ENCODE measurements around the gene SH3PXD2A. TPM values are rescaled to one million over a fixed set of nuclear protein-coding genes. Genes with fewer than 3 reads are reported as not detected.

Gene SH3PXD2A
- total and polyA plus RNA-seq, 2 of the 4 experiments (the other 2 are of a cell fraction) = 6.3 to 23.0 TPM

DNA sequence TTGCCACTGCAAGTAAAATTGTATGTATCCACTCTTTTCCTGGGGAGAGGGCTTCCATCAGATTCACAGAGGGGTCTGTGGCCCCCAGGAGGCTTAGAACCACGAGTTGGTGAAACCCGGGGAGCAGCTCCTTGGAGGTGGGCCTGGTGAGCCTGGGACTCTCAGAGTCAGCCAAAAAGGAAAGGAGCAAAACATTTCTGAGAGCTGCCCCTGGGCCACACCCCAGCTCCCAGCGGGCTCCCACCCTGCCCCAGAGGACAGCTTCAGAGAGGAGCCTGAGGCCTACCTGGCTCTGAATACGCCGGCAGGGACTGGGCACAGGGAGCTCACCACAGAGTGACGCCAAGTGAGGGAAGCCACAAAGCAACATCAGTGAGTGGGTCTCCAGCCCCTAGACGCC is 56.9 kb downstream of the SH3PXD2A start:
- Histone ChIP-seq H4K20me1 (ENCODE audit: insufficient read depth, low read length) (peaks cover 11% of the 10 kb centered on the region; the same call in 1 of the 2 replicates), H4K91ac (ENCODE audit: insufficient read depth, low read depth, low read length) (no peak overlapping the region), H2BK120ac (ENCODE audit: low read depth, low read length) (no peak overlapping the region), H3K56ac (ENCODE audit: extremely low read depth, insufficient read depth, low read length) (no peak overlapping the region), H3K23ac (ENCODE audit: low read depth, low read length) (no peak overlapping the region), H3K9me3 (ENCODE audit: control insufficient read depth, insufficient read depth, low read length) (no peaks in the 10 kb centered on the region), H3K27ac (ENCODE audit: insufficient read depth, low read length) (no peak overlapping the region), H3K36me3 (ENCODE audit: control insufficient read depth, insufficient read depth, low read length) (peaks cover 2% of the 10 kb centered on the region; the same call in 1 of the 2 replicates), H2BK5ac (ENCODE audit: low read depth, low read length, poor library complexity, severe bottlenecking) (no peak overlapping the region), H3K79me1 (ENCODE audit: low read depth in 1 of 2, low read length in 2 of 2) (peaks cover 0 to 10% of the 10 kb centered on the region in 2 experiments; a peak in 2 of 4 replicates), H2BK20ac (ENCODE audit: low read depth, low read length) (no peak overlapping the region), H3K4ac (ENCODE audit: low read depth, low read length) (no peak overlapping the region), H3K9ac (ENCODE audit: low read depth, low read length) (no peak overlapping the region), H2AFZ (replicated peaks; ENCODE audit: low read length, poor library complexity) (no peak overlapping the region), H2AK5ac (ENCODE audit: low read depth, low read length) (no peak overlapping the region), H3K4me1 (ENCODE audit: control insufficient read depth, insufficient read depth, low read length) (peaks cover 16% of the 10 kb centered on the region), H2AK9ac (replicated peaks; ENCODE audit: low read depth, low read length, poor library complexity) (no peak overlapping the region), H3K14ac (replicated peaks; ENCODE audit: low read depth, low read length) (no peak overlapping the region), H3K18ac (ENCODE audit: low read depth, low read length) (no peak overlapping the region), H3K4me2 (ENCODE audit: low read depth, low read length) (no peak overlapping the region), H3K27me3 (ENCODE audit: control insufficient read depth, insufficient read depth, low read length) (no peaks in the 10 kb centered on the region), H3K4me3 (ENCODE audit: insufficient read depth, low read depth, low read length) (no peak overlapping the region), H4K5ac (ENCODE audit: low read depth, low read length) (no peak overlapping the region), H4K8ac (ENCODE audit: low read depth in 2 of 2, low read length in 2 of 2) (no peak overlapping the region), H2BK15ac (ENCODE audit: low read depth, low read length) (no peak overlapping the region), H3K9me1 (ENCODE audit: insufficient read depth, low read length) (peaks cover 22% of the 10 kb centered on the region)
- ChIA-PET POLR2A (ENCODE audit: unreplicated experiment) (interaction anchor here (0.7 kb wide), 1 partner anchor 9 kb away, joined by 3 read pairs; no protein-coding TSS in a partner anchor), CTCF (no interaction called here)
- intact Hi-C loops (cut with micrococcal nuclease) (no loop called here), dilution Hi-C loops (cut with HindIII; ENCODE audit: low sequenced_read_pairs, unreplicated experiment) (no loop called here), in situ Hi-C loops (cut with MboI; ENCODE audit: low sequenced_read_pairs) (no loop called here)
- DNase-seq = no peak
- no peak for TF ChIP-seq RAD21 (IDR thresholded peaks at IDR 0.05; ENCODE audit: low read length)
- BruUV-seq (replicated peaks) = no TSS peak
- ATAC-seq (ENCODE audit: low read depth) = no peak
- 94% methylated on average over 2 of the region's 7 CpGs; no CpG with 5 or more reads in 1 of the 2 experiments for WGBS, 2 experiments (ENCODE audit: extremely low coverage in 2 of 2, insufficient read length in 1 of 2)
